ENCODE measurements around the gene TRPM2.

The TRPM2 gene

GRCh38 chr21:44436958-44437357 lies 83.5 kb downstream of the TRPM2 start:
- no peak for DNase-seq (ENCODE audit: low read depth)
- no peak for TF ChIP-seq CTCF (IDR thresholded peaks at IDR 0.05; ENCODE audit: low read depth, low read length, missing control alignments)
- in situ Hi-C loops (cut with HindIII; ENCODE audit: low sequenced_read_pairs), result no loop called here
- no peak overlapping the region for H3K4me3 ChIP-seq (ENCODE audit: low read depth, low read length)

GRCh38 chr21:44437371-44437695 lies 83.9 kb downstream of the TRPM2 start:
- in situ Hi-C loops (cut with HindIII; ENCODE audit: low sequenced_read_pairs), result no loop called here
- TF ChIP-seq CTCF (IDR thresholded peaks at IDR 0.05; ENCODE audit: low read depth, low read length, missing control alignments), result no peak
- H3K4me3 ChIP-seq (ENCODE audit: low read depth, low read length), result no peak overlapping the region
- DNase-seq (ENCODE audit: low read depth), result no peak

GRCh38 chr21:44437696-44438431 lies 84.4 kb downstream of the TRPM2 start:
- DNase-seq (ENCODE audit: low read depth), result no peak
- no peak for TF ChIP-seq CTCF (IDR thresholded peaks at IDR 0.05; ENCODE audit: low read depth, low read length, missing control alignments)
- H3K4me3 ChIP-seq (ENCODE audit: low read depth, low read length), result no peak overlapping the region
- in situ Hi-C loops (cut with HindIII; ENCODE audit: low sequenced_read_pairs), result no loop called here

GRCh38 chr21:44438531-44439210 lies 85.2 kb downstream of the TRPM2 start:
- H3K4me3 ChIP-seq (ENCODE audit: low read depth, low read length), result no peak overlapping the region
- TF ChIP-seq CTCF (IDR thresholded peaks at IDR 0.05; ENCODE audit: low read depth, low read length, missing control alignments), result no peak
- no peak for DNase-seq (ENCODE audit: low read depth)
- in situ Hi-C loops (cut with HindIII; ENCODE audit: low sequenced_read_pairs), result no loop called here

- no peak for TF ChIP-seq CTCF (IDR thresholded peaks at IDR 0.05; ENCODE audit: low read depth, low read length, missing control alignments)
- in situ Hi-C loops (cut with HindIII; ENCODE audit: low sequenced_read_pairs), result no loop called here
- no peak overlapping the region for H3K4me3 ChIP-seq (ENCODE audit: low read depth, low read length)
- DNase-seq (ENCODE audit: low read depth), result no peak
Measured at GRCh38 chr21:44439211-44439600, 85.8 kb downstream of the TRPM2 start.

GRCh38 chr21:44440241-44441040 lies 87.0 kb downstream of the TRPM2 start:
- no peak for TF ChIP-seq CTCF (IDR thresholded peaks at IDR 0.05; ENCODE audit: low read depth, low read length, missing control alignments)
- no peak for DNase-seq (ENCODE audit: low read depth)
- in situ Hi-C loops (cut with HindIII; ENCODE audit: low sequenced_read_pairs), result no loop called here
- no peak overlapping the region for H3K4me3 ChIP-seq (ENCODE audit: low read depth, low read length)

Data from astrocyte of the cerebellum (primary cell).